ENCODE measurements around the gene KLHL4.
"Not testable (repeated sequence)": the region's sequence is repeated elsewhere in the genome, so short reads cannot be mapped to it uniquely, and the experiment has no call there.

The KLHL4 gene

GRCh38 chrX:87517571-87518141 lies at the start of gene KLHL4:
KLHL4 (plus strand) TSS chrX:87517802; CDS start chrX:87517894, 92 bp downstream.
- DNase-seq, result peak; percentile 96

GRCh38 chrX:87468941-87469340 lies 48.7 kb upstream of the KLHL4 start:
- no peak for DNase-seq

- no peak for DNase-seq
Observed at GRCh38 chrX:87475793-87476192, 41.8 kb upstream of the KLHL4 start.

GRCh38 chrX:87478703-87479102 lies 38.9 kb upstream of the KLHL4 start:
- not testable (repeated sequence) for DNase-seq

GRCh38 chrX:87489071-87489470 lies 28.5 kb upstream of the KLHL4 start:
- no peak for DNase-seq

GRCh38 chrX:87515836-87516235 lies 1.8 kb upstream of the KLHL4 start:
- no peak for DNase-seq

- no peak for DNase-seq
Observed at GRCh38 chrX:87516717-87517121, 883 bp upstream of the KLHL4 start.

- DNase-seq, result no peak
Observed at GRCh38 chrX:87518504-87518903, 902 bp downstream of the KLHL4 start.

- DNase-seq, result no peak
Observed at GRCh38 chrX:87525771-87526229, 8.2 kb downstream of the KLHL4 start.

- no peak for DNase-seq
Observed at GRCh38 chrX:87526281-87526680, 8.7 kb downstream of the KLHL4 start.

- DNase-seq, result no peak
Observed at GRCh38 chrX:87528487-87528886, 10.9 kb downstream of the KLHL4 start.

GRCh38 chrX:87571964-87572363 lies 54.4 kb downstream of the KLHL4 start:
- DNase-seq, result no peak

GRCh38 chrX:87572901-87573300 lies 55.3 kb downstream of the KLHL4 start:
- no peak for DNase-seq

- no peak for DNase-seq
Observed at GRCh38 chrX:87578978-87579377, 61.4 kb downstream of the KLHL4 start.

GRCh38 chrX:87580862-87581261 lies 63.3 kb downstream of the KLHL4 start:
- DNase-seq, result no peak

GRCh38 chrX:87582453-87582852 lies 64.9 kb downstream of the KLHL4 start:
- no peak for DNase-seq

GRCh38 chrX:87583679-87584078 lies 66.1 kb downstream of the KLHL4 start:
- peak; percentile 66 for DNase-seq

- DNase-seq, result no peak
Observed at GRCh38 chrX:87616371-87616770, 98.8 kb downstream of the KLHL4 start.

- DNase-seq, result no peak
Observed at GRCh38 chrX:87621697-87622096, 104.1 kb downstream of the KLHL4 start.

GRCh38 chrX:87626996-87627395 lies 109.4 kb downstream of the KLHL4 start:
- DNase-seq, result no peak

GRCh38 chrX:87634361-87634760 lies 116.8 kb downstream of the KLHL4 start:
- no peak for DNase-seq

GRCh38 chrX:87636533-87636932 lies 118.9 kb downstream of the KLHL4 start:
- DNase-seq, result no peak

- DNase-seq, result not testable (repeated sequence)
Observed at GRCh38 chrX:87641439-87641838, 123.8 kb downstream of the KLHL4 start.

GRCh38 chrX:87661761-87662160 lies 144.2 kb downstream of the KLHL4 start:
- no peak for DNase-seq

- DNase-seq, result no peak
Observed at GRCh38 chrX:87663421-87663820, 145.8 kb downstream of the KLHL4 start.

Data from islet precursor cell (in vitro differentiated cells).